Transverse colon (tissue), 4 donors: Measurements from ENCODE around the gene NFE2L3.
"Not testable (repeated sequence)": the region's sequence is repeated elsewhere in the genome, so short reads cannot be mapped to it uniquely, and the experiment has no call there.

Experiments
- POLR2A ChIP-seq: fragments of 450-650 bp; IDR thresholded peaks from one replicate; pipeline ENCODE4 v1.6.1; 2016; ENCODE audit warnings: antibody characterized with exemption, mild to moderate bottlenecking, moderate library complexity
- POLR2AphosphoS5 ChIP-seq, 3 donors: sonication (generic); formaldehyde crosslinking; IDR thresholded peaks; one replicate each; pipeline ENCODE4 v1.6.1; 2016; ENCODE audit warnings: antibody characterized with exemption in 3 of 3
- TF ChIP-seq, protein P1 (sequence below), 5 experiments: fragments of 200-600 bp in 3 of 5; fragments of 450-650 bp in 2 of 5; sonication (generic) in 3 of 5; IDR thresholded peaks; 1 replicate in 2 of 5; 2 replicates in 3 of 5; pipeline ENCODE4 v1.5.1; 2016 to 2017; ENCODE audit warnings: antibody characterized with exemption in 5 of 5, inconsistent platforms in 3 of 5, mild to moderate bottlenecking in 2 of 5, moderate library complexity in 1 of 5

GRCh38 chr7:26152782-26153240 lies 813 bp downstream of the NFE2L3 start:
- TF ChIP-seq, protein P1, sequence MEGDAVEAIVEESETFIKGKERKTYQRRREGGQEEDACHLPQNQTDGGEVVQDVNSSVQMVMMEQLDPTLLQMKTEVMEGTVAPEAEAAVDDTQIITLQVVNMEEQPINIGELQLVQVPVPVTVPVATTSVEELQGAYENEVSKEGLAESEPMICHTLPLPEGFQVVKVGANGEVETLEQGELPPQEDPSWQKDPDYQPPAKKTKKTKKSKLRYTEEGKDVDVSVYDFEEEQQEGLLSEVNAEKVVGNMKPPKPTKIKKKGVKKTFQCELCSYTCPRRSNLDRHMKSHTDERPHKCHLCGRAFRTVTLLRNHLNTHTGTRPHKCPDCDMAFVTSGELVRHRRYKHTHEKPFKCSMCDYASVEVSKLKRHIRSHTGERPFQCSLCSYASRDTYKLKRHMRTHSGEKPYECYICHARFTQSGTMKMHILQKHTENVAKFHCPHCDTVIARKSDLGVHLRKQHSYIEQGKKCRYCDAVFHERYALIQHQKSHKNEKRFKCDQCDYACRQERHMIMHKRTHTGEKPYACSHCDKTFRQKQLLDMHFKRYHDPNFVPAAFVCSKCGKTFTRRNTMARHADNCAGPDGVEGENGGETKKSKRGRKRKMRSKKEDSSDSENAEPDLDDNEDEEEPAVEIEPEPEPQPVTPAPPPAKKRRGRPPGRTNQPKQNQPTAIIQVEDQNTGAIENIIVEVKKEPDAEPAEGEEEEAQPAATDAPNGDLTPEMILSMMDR (IDR thresholded peaks at IDR 0.05) = not testable (repeated sequence)
- not testable (repeated sequence) for TF ChIP-seq POLR2AphosphoS5 (IDR thresholded peaks at IDR 0.05); POLR2A
